ENCODE measurements around the gene THAP7. TPM values are rescaled to one million over a fixed set of nuclear protein-coding genes. Genes with fewer than 3 reads are reported as not detected.

Gene THAP7
- total RNA-seq, 1 donor from 2014 or later = 24.3 TPM

GRCh38 chr22:20987375-20987774, 14.5 kb downstream of the THAP7 start:
- Histone ChIP-seq H3K9me3 (no peaks in the 10 kb centered on the region), H3K27me3 (ENCODE audit: low read depth) (no peaks in the 10 kb centered on the region), H3K36me3 (peaks cover 64% of the 10 kb centered on the region), H3K27ac (no peak overlapping the region), H3K4me3 (no peak overlapping the region), H3K4me1 (peaks cover 9% of the 10 kb centered on the region)
- intact Hi-C loops (cut with DNase I) = no loop called here
- no peak for ATAC-seq
- no peak for DNase-seq
- TF ChIP-seq CTCF (IDR thresholded peaks at IDR 0.05) = no peak

- H3K36me3 ChIP-seq = peaks cover 54% of the 10 kb centered on the region
- intact Hi-C loops (cut with DNase I) = no loop called here
- H3K9me3 ChIP-seq = no peaks in the 10 kb centered on the region
- H3K4me1 ChIP-seq = peaks cover 12% of the 10 kb centered on the region
- ATAC-seq (no peak), DNase-seq (no peak)
- TF ChIP-seq CTCF (IDR thresholded peaks at IDR 0.05) = no peak
- no peaks in the 10 kb centered on the region for H3K27me3 ChIP-seq (ENCODE audit: low read depth)
- no peak overlapping the region for H3K27ac ChIP-seq
- H3K4me3 ChIP-seq = no peak overlapping the region
Observed at GRCh38 chr22:20986365-20986764, 15.6 kb downstream of the THAP7 start.

- ATAC-seq (no peak), DNase-seq (no peak)
- intact Hi-C loops (cut with DNase I) = no loop called here
- Histone ChIP-seq H3K27ac (no peak overlapping the region), H3K9me3 (no peaks in the 10 kb centered on the region), H3K27me3 (ENCODE audit: low read depth) (no peaks in the 10 kb centered on the region), H3K4me1 (peaks cover 19% of the 10 kb centered on the region), H3K36me3 (peaks cover 47% of the 10 kb centered on the region), H3K4me3 (no peak overlapping the region)
- TF ChIP-seq CTCF (IDR thresholded peaks at IDR 0.05) = no peak
Observed at GRCh38 chr22:20985720-20986119, 16.2 kb downstream of the THAP7 start.

GRCh38 chr22:20983081-20983771, 18.7 kb downstream of the THAP7 start:
- no peaks in the 10 kb centered on the region for H3K27me3 ChIP-seq (ENCODE audit: low read depth)
- ATAC-seq (no peak), DNase-seq (no peak)
- peak overlapping the region; percentile 92 for H3K27ac ChIP-seq
- peaks cover 33% of the 10 kb centered on the region for H3K36me3 ChIP-seq
- H3K4me3 ChIP-seq = peak overlapping the region; percentile 90
- H3K4me1 ChIP-seq = peaks cover 33% of the 10 kb centered on the region
- no peak for TF ChIP-seq CTCF (IDR thresholded peaks at IDR 0.05)
- intact Hi-C loops (cut with DNase I) = no loop called here
- peaks cover 4% of the 10 kb centered on the region for H3K9me3 ChIP-seq

- peak; percentile 14 to 30 for ATAC-seq
- no peak for TF ChIP-seq CTCF (IDR thresholded peaks at IDR 0.05)
- H3K36me3 ChIP-seq = peaks cover 26% of the 10 kb centered on the region
- DNase-seq = no peak
- H3K27me3 ChIP-seq (ENCODE audit: low read depth) = no peaks in the 10 kb centered on the region
- peaks cover 4% of the 10 kb centered on the region for H3K9me3 ChIP-seq
- H3K4me1 ChIP-seq = peaks cover 33% of the 10 kb centered on the region
- peak overlapping the region; percentile 90 for H3K4me3 ChIP-seq
- intact Hi-C loops (cut with DNase I) = no loop called here
- peak overlapping the region; percentile 92 for H3K27ac ChIP-seq
Observed at GRCh38 chr22:20982563-20982882, 19.4 kb downstream of the THAP7 start.

Measured in lower lobe of right lung (tissue), 2 donors.